ACC112 (cell line): Measurements from ENCODE around the gene CDKN2AIP.
A peak's percentile ranks its signal among the peaks of the same experiment; 100 is the strongest.

Experiments used
- H2AFZ ChIP-seq: fragments of 200-600 bp; sonication (generic); one replicate; pipeline ENCODE4 v1.6.0; 2017; ENCODE audit warnings: antibody characterized with exemption, low read length; ENCODE audit not compliant: unreplicated experiment
- H3K27ac ChIP-seq: fragments of 200-600 bp; sonication (generic); 2 replicates; pipeline ENCODE4 v1.5.1; 2014; ENCODE audit warnings: low read depth, mild to moderate bottlenecking, antibody characterized with exemption, low read length, moderate library complexity
- H3K27me3 ChIP-seq: fragments of 200-600 bp; sonication (generic); 2 replicates; pipeline ENCODE4 v1.6.1; 2014; ENCODE audit warnings: mild to moderate bottlenecking, antibody characterized with exemption, low read length, moderate library complexity, mixed read lengths; ENCODE audit not compliant: insufficient read depth
- H3K36me3 ChIP-seq: fragments of 200-600 bp; sonication (generic); 2 replicates; pipeline ENCODE4 v1.6.1; 2016; ENCODE audit warnings: mild to moderate bottlenecking, antibody characterized with exemption, low read length, moderate library complexity, mixed read lengths; ENCODE audit not compliant: insufficient read depth
- H3K4me1 ChIP-seq: fragments of 200-600 bp; sonication (generic); one replicate; pipeline ENCODE4 v1.6.1; 2016; ENCODE audit warnings: low read length, mixed read lengths; ENCODE audit not compliant: insufficient read depth, unreplicated experiment, control insufficient read depth
- H3K4me3 ChIP-seq: fragments of 200-600 bp; sonication (generic); 2 replicates; pipeline ENCODE4 v1.5.1; 2014; ENCODE audit warnings: mild to moderate bottlenecking, low read depth, low read length
- H3K79me2 ChIP-seq: fragments of 200-600 bp; sonication (generic); one replicate; pipeline ENCODE4 v1.6.0; 2016; ENCODE audit warnings: low read length; ENCODE audit not compliant: control insufficient read depth, unreplicated experiment, insufficient read depth

CDKN2AIP gene

DNA sequence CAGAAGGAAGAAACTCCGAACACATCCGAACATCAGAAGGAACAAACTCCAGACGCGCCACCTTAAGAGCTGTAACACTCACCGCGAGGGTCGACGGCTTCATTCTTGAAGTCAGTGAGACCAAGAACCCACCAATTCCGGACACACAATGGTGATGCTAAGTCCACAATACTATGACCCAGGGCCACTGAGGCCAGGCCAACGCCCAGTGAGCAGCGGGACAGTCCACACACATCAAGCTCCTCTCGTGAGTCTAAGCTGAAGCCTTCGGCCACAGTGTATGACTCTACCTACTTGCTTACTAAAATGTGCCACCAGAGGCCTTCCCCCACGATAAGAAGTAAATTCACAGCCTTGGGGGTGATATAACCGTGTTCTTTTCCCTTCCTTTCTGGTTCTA lies 10.2 kb upstream of the CDKN2AIP start:
- Histone ChIP-seq H3K4me3 (no peak overlapping the region), H2AFZ (no peak overlapping the region), H3K36me3 (no peaks in the 10 kb centered on the region), H3K27ac (no peak overlapping the region), H3K79me2 (no peaks in the 10 kb centered on the region), H3K27me3 (no peaks in the 10 kb centered on the region), H3K4me1 (peaks cover 8% of the 10 kb centered on the region)

DNA sequence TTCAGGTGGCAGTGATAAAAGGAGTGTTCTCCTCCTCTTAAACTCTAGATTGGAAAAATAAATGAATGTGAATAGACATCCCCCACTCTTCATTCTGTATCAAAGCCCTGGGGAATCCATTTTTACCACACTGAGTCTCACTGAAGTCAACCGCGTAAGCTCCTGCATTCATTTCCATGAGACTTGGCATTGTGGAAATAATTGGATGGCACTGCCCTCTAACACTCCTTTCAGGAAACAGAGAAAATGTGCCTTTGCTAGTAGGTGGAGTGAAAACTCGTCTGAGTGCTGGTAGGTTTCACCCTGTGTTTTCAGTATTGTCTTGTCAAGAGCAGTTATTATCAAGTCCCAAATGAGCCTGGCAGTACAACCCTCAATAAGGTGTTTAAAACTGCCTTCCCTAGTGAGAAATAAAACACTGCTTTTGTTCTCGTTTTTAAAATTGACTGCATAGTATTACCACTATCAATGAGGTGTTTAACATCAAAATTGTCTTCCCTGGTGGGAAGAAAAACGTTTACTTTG lies 9.7 kb upstream of the CDKN2AIP start:
- no peak overlapping the region for H2AFZ ChIP-seq
- no peaks in the 10 kb centered on the region for H3K27me3 ChIP-seq
- H3K4me3 ChIP-seq = no peak overlapping the region
- no peaks in the 10 kb centered on the region for H3K79me2 ChIP-seq
- no peak overlapping the region for H3K27ac ChIP-seq
- no peaks in the 10 kb centered on the region for H3K36me3 ChIP-seq
- H3K4me1 ChIP-seq = peaks cover 8% of the 10 kb centered on the region

DNA sequence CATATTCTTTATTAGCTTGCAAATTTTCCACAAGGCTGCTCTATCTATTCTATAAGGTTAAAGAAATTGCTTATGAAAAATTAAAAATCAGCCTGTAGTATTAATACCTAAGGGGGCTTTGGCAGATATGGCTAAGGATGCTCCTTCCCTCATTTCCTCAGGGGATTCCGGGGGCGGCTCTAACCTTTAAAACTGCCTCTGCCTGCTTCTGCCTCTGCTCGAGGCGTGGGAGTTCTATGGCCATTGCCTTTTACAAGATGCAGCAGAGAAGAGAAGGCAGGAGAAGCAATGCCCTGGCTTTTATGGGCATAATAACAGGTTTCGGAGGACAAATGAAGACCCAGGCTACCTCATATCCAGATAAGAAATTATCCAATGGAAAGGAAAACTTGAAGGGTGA lies 8.6 kb upstream of the CDKN2AIP start:
- H3K36me3 ChIP-seq = no peaks in the 10 kb centered on the region
- no peak overlapping the region for H2AFZ ChIP-seq
- H3K79me2 ChIP-seq = no peaks in the 10 kb centered on the region
- H3K27ac ChIP-seq = no peak overlapping the region
- H3K4me3 ChIP-seq = no peak overlapping the region
- peaks cover 8% of the 10 kb centered on the region for H3K4me1 ChIP-seq
- H3K27me3 ChIP-seq = no peaks in the 10 kb centered on the region

DNA sequence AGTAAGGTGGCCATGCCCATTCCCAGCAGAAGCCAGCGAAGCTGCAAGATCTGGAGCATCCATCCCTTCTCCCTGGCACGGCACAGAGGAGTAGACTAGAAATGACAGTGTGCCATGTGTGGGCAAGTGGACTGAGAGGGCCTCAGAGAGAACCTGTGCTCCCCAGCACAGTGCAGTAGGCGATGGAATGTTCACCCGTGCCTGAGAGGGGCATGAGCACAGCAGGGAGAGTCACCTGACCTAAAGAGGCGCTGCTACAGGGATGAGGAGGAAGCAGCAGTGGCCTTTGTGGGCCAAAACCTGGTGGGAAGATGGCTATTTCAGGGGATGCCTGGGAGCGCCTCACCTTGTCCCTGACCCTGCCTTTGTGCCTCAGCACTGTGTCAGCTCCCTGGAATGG lies 8.0 kb upstream of the CDKN2AIP start:
- Histone ChIP-seq H3K27me3 (no peaks in the 10 kb centered on the region), H3K79me2 (no peaks in the 10 kb centered on the region), H3K4me1 (peaks cover 8% of the 10 kb centered on the region), H3K27ac (no peak overlapping the region), H3K4me3 (no peak overlapping the region), H3K36me3 (no peaks in the 10 kb centered on the region), H2AFZ (no peak overlapping the region)

DNA sequence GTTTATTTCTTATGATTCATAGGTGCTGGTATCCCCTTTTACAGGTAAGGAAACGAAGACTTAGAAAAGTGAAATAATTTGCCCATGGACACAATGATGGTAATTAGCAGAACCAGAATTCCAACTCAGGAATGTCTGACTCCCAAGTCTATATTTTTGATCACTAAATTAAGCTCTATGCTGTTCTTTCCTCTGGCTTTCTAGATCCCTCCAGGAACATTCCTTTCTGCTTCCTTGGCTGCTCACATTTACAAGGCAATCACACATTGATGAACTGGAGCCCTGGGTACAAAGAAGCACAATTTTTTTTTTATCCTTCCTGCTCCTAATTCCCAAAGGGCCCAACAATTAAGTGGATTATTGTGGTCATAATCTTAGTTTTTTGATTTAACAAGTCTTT lies 7.0 kb upstream of the CDKN2AIP start:
- Histone ChIP-seq H3K4me3 (no peak overlapping the region), H3K79me2 (no peaks in the 10 kb centered on the region), H3K36me3 (no peaks in the 10 kb centered on the region), H3K27ac (no peak overlapping the region), H3K4me1 (peaks cover 8% of the 10 kb centered on the region), H2AFZ (no peak overlapping the region), H3K27me3 (no peaks in the 10 kb centered on the region)

DNA sequence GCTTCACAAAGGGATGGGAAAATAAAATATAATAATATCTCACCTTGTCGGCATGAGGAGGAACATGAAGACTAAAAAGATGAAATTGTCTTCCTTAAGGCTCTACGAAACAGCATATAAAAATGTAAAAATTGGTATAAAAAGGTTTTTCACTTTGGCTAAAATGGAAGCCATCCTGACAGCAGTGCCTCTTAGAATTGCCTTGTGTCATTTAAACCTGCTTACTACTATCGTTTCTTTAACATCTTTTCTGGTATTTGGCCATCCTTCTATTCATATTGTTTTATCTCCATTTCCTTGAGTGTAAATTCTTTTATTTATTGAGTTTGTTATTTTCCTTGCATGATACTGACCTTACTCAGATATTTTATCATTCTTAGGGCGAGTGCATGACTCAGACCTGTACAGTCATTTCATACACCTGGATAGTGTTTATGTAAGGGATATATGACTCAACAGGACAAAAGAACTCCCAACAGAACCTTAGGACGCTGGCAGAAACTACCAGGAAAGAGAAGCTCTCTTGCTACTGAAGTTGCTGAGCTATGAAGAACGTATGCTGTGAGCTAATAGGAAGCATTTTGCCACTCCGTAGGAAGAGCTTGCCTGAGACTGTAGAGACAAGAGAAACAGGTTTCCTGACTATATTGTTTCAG lies 5.8 kb upstream of the CDKN2AIP start:
- Histone ChIP-seq H3K27ac (no peak overlapping the region), H3K36me3 (no peaks in the 10 kb centered on the region), H3K27me3 (no peaks in the 10 kb centered on the region), H3K4me1 (peaks cover 8% of the 10 kb centered on the region), H3K79me2 (no peaks in the 10 kb centered on the region), H2AFZ (peak overlapping the region; percentile 20), H3K4me3 (no peak overlapping the region)

DNA sequence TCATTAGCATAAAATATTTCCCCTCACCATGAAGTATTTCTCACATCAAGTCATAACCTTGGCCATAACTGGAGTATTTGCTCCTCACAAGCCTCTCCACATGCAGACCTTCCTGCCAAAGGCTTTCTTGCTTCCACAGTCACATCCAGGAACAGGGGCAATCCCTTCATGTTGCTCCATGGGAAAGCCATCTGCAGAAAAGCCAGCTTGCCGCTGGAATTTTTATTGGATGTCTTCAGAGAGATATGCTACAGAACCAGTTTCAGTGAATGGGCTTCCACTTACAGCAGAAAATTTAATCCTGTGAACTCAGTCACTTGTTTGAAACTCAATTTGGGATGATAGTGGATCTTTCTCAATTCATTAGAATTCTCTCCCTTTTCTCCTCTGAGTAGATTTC lies 3.2 kb upstream of the CDKN2AIP start:
- peaks cover 4% of the 10 kb centered on the region for H3K36me3 ChIP-seq
- H3K4me3 ChIP-seq = no peak overlapping the region
- peaks cover 14% of the 10 kb centered on the region for H3K4me1 ChIP-seq
- H2AFZ ChIP-seq = no peak overlapping the region
- H3K79me2 ChIP-seq = peaks cover 17% of the 10 kb centered on the region
- H3K27me3 ChIP-seq = no peaks in the 10 kb centered on the region
- H3K27ac ChIP-seq = no peak overlapping the region

DNA sequence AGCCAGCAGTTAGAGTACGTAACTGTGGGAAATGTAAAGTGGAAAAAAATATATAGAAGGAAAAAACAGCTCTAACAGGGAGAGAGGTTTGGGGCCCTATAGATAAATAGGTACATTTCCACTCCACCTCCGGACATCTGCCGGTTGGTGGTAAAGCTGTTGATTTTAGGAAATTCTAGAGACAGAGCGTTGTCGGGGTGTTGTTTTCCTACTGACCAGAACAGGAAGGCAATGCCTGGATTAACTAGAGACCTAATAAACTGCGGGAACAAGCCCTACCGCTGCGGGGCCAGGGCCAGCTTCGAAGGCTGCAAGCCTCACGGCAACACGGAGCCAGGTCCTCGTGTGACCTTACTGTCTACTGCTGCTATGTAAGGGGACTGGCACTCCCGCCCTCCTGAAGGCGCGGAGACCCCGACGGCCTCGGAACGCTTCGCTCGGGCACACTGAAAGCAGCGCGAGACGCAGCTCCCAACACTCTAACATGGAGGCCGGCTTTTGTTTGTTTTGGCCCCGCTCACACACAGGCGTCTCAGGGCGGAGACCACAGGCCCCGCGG lies 702 bp upstream of the CDKN2AIP start:
- H3K4me3 ChIP-seq = peak overlapping the region; percentile 90
- H3K27ac ChIP-seq = peak overlapping the region; percentile 95
- H3K36me3 ChIP-seq = peaks cover 25% of the 10 kb centered on the region
- peak overlapping the region; percentile 96 for H2AFZ ChIP-seq
- no peaks in the 10 kb centered on the region for H3K27me3 ChIP-seq
- peaks cover 28% of the 10 kb centered on the region for H3K4me1 ChIP-seq
- H3K79me2 ChIP-seq = peaks cover 38% of the 10 kb centered on the region

DNA sequence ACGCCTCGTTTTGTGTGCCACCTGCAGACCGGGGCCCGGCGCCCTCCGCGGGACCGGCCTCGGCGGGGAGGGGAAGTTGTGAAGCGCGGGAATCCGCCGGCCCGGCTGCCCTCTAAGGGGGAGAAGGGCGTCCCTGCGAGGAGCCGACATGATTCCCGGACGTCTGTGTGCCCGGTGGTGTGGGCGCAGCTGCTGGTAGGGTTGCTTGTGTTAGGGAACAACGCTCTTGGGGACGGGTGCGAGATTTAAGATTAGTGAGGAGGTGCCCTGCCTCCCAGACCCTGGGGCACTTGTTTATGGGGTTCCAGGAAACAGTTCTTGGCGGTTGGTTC lies 627 bp downstream of the CDKN2AIP start:
- Histone ChIP-seq H3K79me2 (peaks cover 38% of the 10 kb centered on the region), H3K36me3 (peaks cover 27% of the 10 kb centered on the region), H3K27me3 (no peaks in the 10 kb centered on the region), H2AFZ (peak overlapping the region; percentile 5), H3K4me3 (peak overlapping the region; percentile 90), H3K27ac (peak overlapping the region; percentile 95), H3K4me1 (peaks cover 33% of the 10 kb centered on the region)

DNA sequence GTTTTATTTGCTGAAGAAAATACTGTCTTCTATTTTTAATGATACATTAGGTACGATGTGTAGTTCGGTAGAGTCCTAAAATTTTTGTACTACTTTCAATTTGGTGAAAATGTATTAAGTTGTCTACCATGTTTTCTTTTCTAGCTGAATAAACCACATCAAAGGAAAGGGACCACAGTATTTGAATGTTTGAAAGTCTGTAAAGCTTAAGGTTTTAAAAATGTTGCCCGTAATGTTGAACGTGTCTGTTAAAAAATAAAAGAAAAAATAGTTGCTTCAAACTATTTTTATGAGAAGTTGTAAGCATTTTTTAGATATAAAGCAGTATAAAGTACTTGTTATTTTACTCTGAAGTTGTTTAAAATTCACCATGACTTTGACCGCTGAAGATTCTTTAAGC lies 3.2 kb downstream of the CDKN2AIP start:
- Histone ChIP-seq H3K27me3 (no peaks in the 10 kb centered on the region), H3K79me2 (peaks cover 38% of the 10 kb centered on the region), H3K4me3 (0 out of 2 replicates have a peak overlapping the region, but pooled peaks have one; percentile 6), H3K27ac (no peak overlapping the region), H3K4me1 (peaks cover 35% of the 10 kb centered on the region), H3K36me3 (peaks cover 30% of the 10 kb centered on the region), H2AFZ (no peak overlapping the region)

DNA sequence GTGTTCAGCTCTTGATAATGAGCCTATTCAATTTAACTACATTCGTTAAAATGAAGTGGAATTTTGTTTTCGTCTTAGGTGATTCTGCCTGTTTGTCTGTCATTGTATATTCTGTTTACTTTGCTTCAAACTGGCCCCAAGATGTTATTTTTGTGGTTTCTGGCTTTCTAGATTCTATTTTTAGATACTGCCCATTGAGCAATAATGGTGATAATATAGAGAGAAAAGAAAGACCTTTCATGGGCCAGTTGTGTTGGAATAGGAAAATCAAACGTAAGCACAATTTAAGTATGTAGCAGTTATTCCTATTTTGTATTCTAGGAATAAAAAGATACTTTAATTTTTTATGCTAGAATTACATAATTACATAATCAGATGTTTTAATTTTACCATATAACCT lies 4.0 kb downstream of the CDKN2AIP start:
- Histone ChIP-seq H2AFZ (no peak overlapping the region), H3K27ac (no peak overlapping the region), H3K79me2 (peaks cover 38% of the 10 kb centered on the region), H3K4me3 (peak overlapping the region; percentile 29), H3K4me1 (peaks cover 35% of the 10 kb centered on the region), H3K36me3 (peaks cover 30% of the 10 kb centered on the region), H3K27me3 (no peaks in the 10 kb centered on the region)
